K562 (cell line): ENCODE measurements around the gene MEA1.

ENCODE experiments used
- EZH2 ChIP-seq: IDR thresholded peaks from 2 replicates; pipeline ENCODE4 v1.6.1; 2012; ENCODE audit warnings: low read depth, mild to moderate bottlenecking, inconsistent platforms, low read length, borderline replicate concordance
- POLR3A ChIP-seq: IDR thresholded peaks from 2 replicates; pipeline ENCODE4 v1.6.1; 2011; ENCODE audit warnings: borderline replicate concordance, mild to moderate bottlenecking, moderate library complexity; ENCODE audit not compliant: insufficient read length, insufficient read depth; ENCODE audit errors: extremely low read depth
- SAFB2 ChIP-seq: fragments of 200-400 bp; formaldehyde crosslinking; IDR thresholded peaks from 2 replicates; pipeline ENCODE4 v1.6.1; 2018; ENCODE audit warnings: borderline replicate concordance, low read length, low read depth, moderate library complexity; ENCODE audit not compliant: severe bottlenecking
- ZBTB26 ChIP-seq: fragments of 450-650 bp; formaldehyde crosslinking; IDR thresholded peaks from 2 replicates; pipeline ENCODE4 v1.4.0; 2022; ENCODE audit warnings: missing genetic modification characterization
- ZFP30 ChIP-seq: fragments of 250-450 bp; sonication (Bioruptor Pico); IDR thresholded peaks from 2 replicates; pipeline ENCODE4 v1.8.0; 2022; ENCODE audit warnings: moderate library complexity, mild to moderate bottlenecking, inconsistent platforms, borderline replicate concordance
- TF ChIP-seq, protein P1 (sequence below), 3 experiments: IDR thresholded peaks in 2 of 3; conservative IDR thresholded peaks in 1 of 3; 2 replicates each; pipeline ENCODE4 v1.5.1; 2011 to 2012; ENCODE audit warnings: low read length in 3 of 3, mild to moderate bottlenecking in 3 of 3, control low read depth in 2 of 3, improper control_type of control experiment in 1 of 3, inconsistent platforms in 1 of 3, low read depth in 1 of 3, mixed read lengths in 1 of 3, moderate library complexity in 1 of 3; ENCODE audit not compliant: insufficient read depth in 2 of 3
- TF ChIP-seq, protein P2 (sequence below), 2 experiments: IDR thresholded peaks; 2 replicates each; pipeline ENCODE4 v1.6.1; 2011; ENCODE audit warnings: borderline replicate concordance in 1 of 2, control low read depth in 1 of 2, low read depth in 1 of 2, low read length in 1 of 2, mild to moderate bottlenecking in 1 of 2, mixed read lengths in 1 of 2, moderate library complexity in 1 of 2; ENCODE audit not compliant: insufficient read depth in 1 of 2, insufficient read length in 1 of 2, poor library complexity in 1 of 2, severe bottlenecking in 1 of 2; ENCODE audit errors: extremely low read depth in 1 of 2

DNA sequence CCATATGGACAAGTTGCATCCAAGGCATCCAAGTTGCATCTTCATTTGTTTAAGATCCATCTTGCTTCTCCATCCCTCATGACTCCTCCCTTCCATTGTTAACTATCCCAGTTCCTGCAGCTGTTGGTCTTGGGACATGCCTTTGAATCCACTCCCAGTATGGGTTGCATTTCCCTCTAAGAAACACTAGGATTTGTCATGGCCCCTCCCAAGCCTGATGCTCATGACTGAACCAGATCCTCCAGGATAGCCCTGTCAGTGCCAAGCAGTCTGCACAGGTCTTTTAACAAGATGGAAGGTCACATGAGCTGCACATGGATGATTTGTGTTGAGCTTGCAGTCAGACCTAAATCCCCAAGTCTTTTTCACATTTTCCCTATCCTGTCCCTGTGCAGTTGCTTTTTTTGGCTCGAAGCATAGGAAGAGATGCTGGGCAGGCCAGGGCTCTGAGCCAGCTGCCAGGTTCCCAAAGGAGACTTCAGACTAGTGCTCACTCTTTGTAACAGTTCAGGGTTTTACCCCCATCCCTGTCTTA, 25.2 kb downstream of the MEA1 start:
- TF ChIP-seq, protein P1, sequence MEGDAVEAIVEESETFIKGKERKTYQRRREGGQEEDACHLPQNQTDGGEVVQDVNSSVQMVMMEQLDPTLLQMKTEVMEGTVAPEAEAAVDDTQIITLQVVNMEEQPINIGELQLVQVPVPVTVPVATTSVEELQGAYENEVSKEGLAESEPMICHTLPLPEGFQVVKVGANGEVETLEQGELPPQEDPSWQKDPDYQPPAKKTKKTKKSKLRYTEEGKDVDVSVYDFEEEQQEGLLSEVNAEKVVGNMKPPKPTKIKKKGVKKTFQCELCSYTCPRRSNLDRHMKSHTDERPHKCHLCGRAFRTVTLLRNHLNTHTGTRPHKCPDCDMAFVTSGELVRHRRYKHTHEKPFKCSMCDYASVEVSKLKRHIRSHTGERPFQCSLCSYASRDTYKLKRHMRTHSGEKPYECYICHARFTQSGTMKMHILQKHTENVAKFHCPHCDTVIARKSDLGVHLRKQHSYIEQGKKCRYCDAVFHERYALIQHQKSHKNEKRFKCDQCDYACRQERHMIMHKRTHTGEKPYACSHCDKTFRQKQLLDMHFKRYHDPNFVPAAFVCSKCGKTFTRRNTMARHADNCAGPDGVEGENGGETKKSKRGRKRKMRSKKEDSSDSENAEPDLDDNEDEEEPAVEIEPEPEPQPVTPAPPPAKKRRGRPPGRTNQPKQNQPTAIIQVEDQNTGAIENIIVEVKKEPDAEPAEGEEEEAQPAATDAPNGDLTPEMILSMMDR (IDR thresholded peaks at IDR 0.05 in 2 of 3, conservative IDR thresholded peaks at IDR 0.05 in 1 of 3; ENCODE audit: insufficient read depth in 2 of 3, low read depth in 1 of 3, low read length in 3 of 3), result no peak
- TF ChIP-seq ZFP30 (CRISPR knock-in tag), result no peak
- no peak for TF ChIP-seq SAFB2
- TF ChIP-seq ZBTB26, result no peak
- TF ChIP-seq EZH2, result no peak
- no peak for TF ChIP-seq POLR3A
- TF ChIP-seq, protein P2, sequence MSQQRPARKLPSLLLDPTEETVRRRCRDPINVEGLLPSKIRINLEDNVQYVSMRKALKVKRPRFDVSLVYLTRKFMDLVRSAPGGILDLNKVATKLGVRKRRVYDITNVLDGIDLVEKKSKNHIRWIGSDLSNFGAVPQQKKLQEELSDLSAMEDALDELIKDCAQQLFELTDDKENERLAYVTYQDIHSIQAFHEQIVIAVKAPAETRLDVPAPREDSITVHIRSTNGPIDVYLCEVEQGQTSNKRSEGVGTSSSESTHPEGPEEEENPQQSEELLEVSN (IDR thresholded peaks at IDR 0.05; ENCODE audit: borderline replicate concordance in 1 of 2, extremely low read depth in 1 of 2, insufficient read depth in 1 of 2, insufficient read length in 1 of 2, low read depth in 1 of 2, low read length in 1 of 2, poor library complexity in 1 of 2, severe bottlenecking in 1 of 2), result no peak
